Neural progenitor cell (in vitro differentiated cells): ENCODE measurements around the gene CTDSP1. TPM values are rescaled to one million over a fixed set of nuclear protein-coding genes. Genes with fewer than 3 reads are reported as not detected.

ENCODE experiments used
- DNase-seq: peaks from one replicate; pipeline ENCODE4 v3.0.0-alpha.2; 2016; ENCODE audit warnings: low spot score
- H2AFZ ChIP-seq: fragments of 200-600 bp; sonication (generic); replicated peaks from 2 replicates; pipeline ENCODE4 v1.6.1; 2016; ENCODE audit warnings: antibody characterized with exemption
- H3F3A ChIP-seq: fragments of 200-600 bp; sonication (generic); 2 replicates; pipeline ENCODE4 v1.6.1; 2016; ENCODE audit warnings: antibody characterized with exemption, low read depth
- H3K27ac ChIP-seq: fragments of 200-600 bp; sonication (generic); 2 replicates; pipeline ENCODE4 v1.5.1; 2016; ENCODE audit warnings: mild to moderate bottlenecking
- H3K27me3 ChIP-seq: fragments of 200-600 bp; sonication (generic); 2 replicates; pipeline ENCODE4 v1.6.1; 2016; ENCODE audit warnings: mild to moderate bottlenecking, moderate library complexity
- H3K36me3 ChIP-seq: fragments of 200-600 bp; sonication (generic); 2 replicates; pipeline ENCODE4 v1.5.1; 2016
- H3K4me1 ChIP-seq: fragments of 200-600 bp; sonication (generic); 2 replicates; pipeline ENCODE4 v1.6.1; 2016; ENCODE audit warnings: mixed run types
- H3K4me2 ChIP-seq: fragments of 200-600 bp; sonication (generic); 2 replicates; pipeline ENCODE4 v1.6.1; 2016
- H3K4me3 ChIP-seq: fragments of 200-600 bp; sonication (generic); 2 replicates; pipeline ENCODE4 v1.5.1; 2016
- H3K79me2 ChIP-seq: fragments of 200-600 bp; sonication (generic); 2 replicates; pipeline ENCODE4 v1.6.1; 2016; ENCODE audit warnings: low read depth
- H3K9ac ChIP-seq: fragments of 200-600 bp; sonication (generic); 2 replicates; pipeline ENCODE4 v1.6.1; 2016
- H3K9me3 ChIP-seq: fragments of 200-600 bp; sonication (generic); 2 replicates; pipeline ENCODE4 v1.5.1; 2016; ENCODE audit warnings: low read depth
- H4K20me1 ChIP-seq: fragments of 200-600 bp; sonication (generic); 2 replicates; pipeline ENCODE4 v1.6.1; 2016; ENCODE audit warnings: low read depth
- H3K27ac Mint-ChIP-seq: 3 replicates; pipeline ENCODE4 v1.8.0; 2021; ENCODE audit warnings: mixed read lengths
- H3K27me3 Mint-ChIP-seq: 2 replicates; pipeline ENCODE4 v1.8.0; 2022; ENCODE audit warnings: low read depth, mild to moderate bottlenecking, inconsistent platforms, moderate library complexity, mixed read lengths; ENCODE audit not compliant: insufficient read depth
- H3K36me3 Mint-ChIP-seq: 3 replicates; pipeline ENCODE4 v1.8.0; 2021; ENCODE audit warnings: mixed read lengths
- H3K4me1 Mint-ChIP-seq: 3 replicates; pipeline ENCODE4 v1.8.0; 2021; ENCODE audit warnings: mixed read lengths
- H3K4me3 Mint-ChIP-seq: 3 replicates; pipeline ENCODE4 v1.8.0; 2021; ENCODE audit warnings: mild to moderate bottlenecking, moderate library complexity, mixed read lengths
- H3K9me3 Mint-ChIP-seq: 3 replicates; pipeline ENCODE4 v1.8.0; 2020; ENCODE audit warnings: mixed read lengths
- EZH2 ChIP-seq: fragments of 200-600 bp; sonication (generic); IDR thresholded peaks from 2 replicates; pipeline ENCODE4 v1.6.1; 2017; ENCODE audit warnings: antibody characterized with exemption, mild to moderate bottlenecking, moderate library complexity
- EZH2phosphoT487 ChIP-seq: fragments of 200-600 bp; sonication (generic); IDR thresholded peaks from 2 replicates; pipeline ENCODE4 v1.6.1; 2017; ENCODE audit warnings: antibody characterized with exemption
- total RNA-seq: library from RNA; depleted of rRNA; stranded (reverse); fragments of >200 nt; gene quantifications from 2 replicates; pipeline ENCODE4 v1.2.3, GENCODE V29; 2015; ENCODE audit warnings: low replicate concordance
- TF ChIP-seq, protein P1 (sequence below): fragments of 200-600 bp; sonication (generic); IDR thresholded peaks from 2 replicates; pipeline ENCODE4 v1.5.1; 2017; ENCODE audit warnings: antibody characterized with exemption, mild to moderate bottlenecking

Gene CTDSP1
- total RNA-seq, 1 donor from 2014 or later: 31.3 TPM

DNA sequence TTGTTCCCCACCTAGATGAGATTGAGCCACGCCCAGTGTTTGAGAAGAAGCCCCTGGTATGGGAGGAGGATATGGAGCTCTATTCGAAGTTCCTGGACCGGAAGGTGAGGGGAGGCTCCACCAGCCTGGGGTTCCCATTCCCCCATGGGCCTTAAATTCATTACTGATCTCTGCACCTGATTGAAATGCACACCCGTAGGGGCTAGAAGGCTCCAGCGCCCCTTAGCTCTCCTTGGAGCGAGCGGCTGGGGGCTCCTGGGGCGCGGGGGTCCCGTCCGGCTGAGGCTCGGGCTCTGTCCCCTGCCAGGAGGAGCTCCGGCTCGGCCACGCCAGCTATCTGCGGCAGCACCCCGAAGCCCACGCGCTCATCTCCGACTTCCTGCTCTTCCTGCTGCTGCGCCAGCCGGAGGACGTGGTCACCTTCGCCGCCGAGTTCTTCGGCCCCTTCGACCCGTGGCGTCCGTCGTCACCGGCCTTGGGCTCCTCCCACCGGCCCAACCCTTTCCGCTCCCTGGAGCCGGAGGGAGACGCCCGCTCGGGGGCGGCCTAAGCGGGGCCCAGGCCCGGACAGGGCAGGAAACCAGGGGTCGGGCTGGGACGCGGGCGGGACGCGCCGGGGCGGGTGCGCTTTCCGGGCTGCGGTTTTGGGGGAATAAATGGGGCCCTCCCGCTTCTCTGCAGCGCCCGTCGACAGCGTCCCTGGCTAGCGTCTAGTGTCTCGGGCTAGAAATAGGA is 32.1 kb upstream of the CTDSP1 start:
- Histone ChIP-seq H3K4me2 (peak overlapping the region; percentile 77), H2AFZ (peak overlapping the region; percentile 85)
- no peak overlapping the region for H3K27ac Mint-ChIP-seq

GRCh38 chr2:218368150-218368528 is 31.5 kb upstream of the CTDSP1 start:
- Mint-ChIP-seq H3K27ac (no peak overlapping the region), H3K27me3 (peaks cover 27% of the 10 kb centered on the region), H3K9me3 (no peaks in the 10 kb centered on the region), H3K4me1 (peaks cover 9% of the 10 kb centered on the region), H3K36me3 (no peaks in the 10 kb centered on the region), H3K4me3 (peak overlapping the region; percentile 68)
- DNase-seq: no peak
- Histone ChIP-seq H3K27me3 (no peaks in the 10 kb centered on the region), H3K79me2 (no peaks in the 10 kb centered on the region), H3K27ac (no peak overlapping the region), H3K9me3 (no peaks in the 10 kb centered on the region), H2AFZ (peak overlapping the region; percentile 85), H3K36me3 (no peaks in the 10 kb centered on the region), H4K20me1 (no peaks in the 10 kb centered on the region), H3K9ac (no peak overlapping the region), H3K4me3 (peak overlapping the region; percentile 58), H3K4me1 (peaks cover 8% of the 10 kb centered on the region), H3F3A (peaks cover 33% of the 10 kb centered on the region), H3K4me2 (peak overlapping the region; percentile 77)
- TF ChIP-seq, protein P1, sequence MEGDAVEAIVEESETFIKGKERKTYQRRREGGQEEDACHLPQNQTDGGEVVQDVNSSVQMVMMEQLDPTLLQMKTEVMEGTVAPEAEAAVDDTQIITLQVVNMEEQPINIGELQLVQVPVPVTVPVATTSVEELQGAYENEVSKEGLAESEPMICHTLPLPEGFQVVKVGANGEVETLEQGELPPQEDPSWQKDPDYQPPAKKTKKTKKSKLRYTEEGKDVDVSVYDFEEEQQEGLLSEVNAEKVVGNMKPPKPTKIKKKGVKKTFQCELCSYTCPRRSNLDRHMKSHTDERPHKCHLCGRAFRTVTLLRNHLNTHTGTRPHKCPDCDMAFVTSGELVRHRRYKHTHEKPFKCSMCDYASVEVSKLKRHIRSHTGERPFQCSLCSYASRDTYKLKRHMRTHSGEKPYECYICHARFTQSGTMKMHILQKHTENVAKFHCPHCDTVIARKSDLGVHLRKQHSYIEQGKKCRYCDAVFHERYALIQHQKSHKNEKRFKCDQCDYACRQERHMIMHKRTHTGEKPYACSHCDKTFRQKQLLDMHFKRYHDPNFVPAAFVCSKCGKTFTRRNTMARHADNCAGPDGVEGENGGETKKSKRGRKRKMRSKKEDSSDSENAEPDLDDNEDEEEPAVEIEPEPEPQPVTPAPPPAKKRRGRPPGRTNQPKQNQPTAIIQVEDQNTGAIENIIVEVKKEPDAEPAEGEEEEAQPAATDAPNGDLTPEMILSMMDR: no peak
- TF ChIP-seq EZH2: no peak
- TF ChIP-seq EZH2phosphoT487: no peak

More for the DNA sequence above, 32.1 kb upstream of the CTDSP1 start:
- Histone ChIP-seq H3K27me3 (no peaks in the 10 kb centered on the region), H4K20me1 (no peaks in the 10 kb centered on the region), H3K36me3 (no peaks in the 10 kb centered on the region), H3K9me3 (no peaks in the 10 kb centered on the region), H3K4me1 (peaks cover 8% of the 10 kb centered on the region), H3K27ac (no peak overlapping the region), H3K4me3 (peak overlapping the region; percentile 58), H3F3A (peaks cover 33% of the 10 kb centered on the region), H3K79me2 (no peaks in the 10 kb centered on the region), H3K9ac (no peak overlapping the region)
- peak; percentile 92 for DNase-seq
- Mint-ChIP-seq H3K4me3 (peak overlapping the region; percentile 68), H3K4me1 (peaks cover 13% of the 10 kb centered on the region), H3K27me3 (peaks cover 30% of the 10 kb centered on the region), H3K9me3 (no peaks in the 10 kb centered on the region), H3K36me3 (no peaks in the 10 kb centered on the region)
- TF ChIP-seq EZH2phosphoT487 (peak; percentile 44), EZH2 (no peak)

DNA sequence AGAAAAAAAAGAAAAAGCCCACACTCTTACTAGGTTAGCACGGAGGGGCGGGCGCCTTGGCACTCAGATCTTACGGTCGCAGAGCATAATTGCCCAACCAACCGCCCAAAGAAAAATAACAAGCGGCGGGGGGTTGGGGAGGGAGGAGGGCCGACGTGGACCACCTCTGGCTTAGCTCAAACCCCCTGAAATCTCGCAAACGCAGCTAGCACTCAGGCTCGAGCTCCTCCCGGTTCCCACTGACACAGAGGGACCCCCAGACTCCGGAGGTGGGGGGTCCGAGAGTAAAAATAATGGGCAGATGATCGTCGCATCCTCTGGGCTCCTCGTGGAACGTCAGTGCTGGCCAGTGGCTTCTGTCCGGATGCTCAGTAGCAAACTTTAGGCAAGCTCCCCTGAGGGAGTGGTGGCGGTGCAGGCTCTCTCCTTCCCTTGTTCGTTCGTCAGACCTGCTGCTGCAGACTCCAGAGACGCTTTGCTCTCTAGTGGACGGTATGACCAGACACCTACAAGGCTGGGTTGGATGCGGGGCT is 31.0 kb upstream of the CTDSP1 start:
- Histone ChIP-seq H3K4me2 (no peak overlapping the region), H3K4me1 (peaks cover 8% of the 10 kb centered on the region), H3K4me3 (no peak overlapping the region), H3K36me3 (no peaks in the 10 kb centered on the region), H2AFZ (peak overlapping the region; percentile 7), H3K79me2 (no peaks in the 10 kb centered on the region), H3K27ac (no peak overlapping the region), H3K9ac (no peak overlapping the region), H3F3A (peaks cover 33% of the 10 kb centered on the region), H3K27me3 (no peaks in the 10 kb centered on the region), H4K20me1 (no peaks in the 10 kb centered on the region), H3K9me3 (no peaks in the 10 kb centered on the region)
- peak; percentile 65 for DNase-seq
- H3K36me3 Mint-ChIP-seq: no peaks in the 10 kb centered on the region
- H3K9me3 Mint-ChIP-seq: no peaks in the 10 kb centered on the region
- no peak for TF ChIP-seq EZH2phosphoT487
- TF ChIP-seq, protein P1: no peak
- H3K27ac Mint-ChIP-seq: no peak overlapping the region
- H3K4me1 Mint-ChIP-seq: peaks cover 9% of the 10 kb centered on the region
- H3K27me3 Mint-ChIP-seq: peaks cover 25% of the 10 kb centered on the region
- peak overlapping the region; percentile 73 for H3K4me3 Mint-ChIP-seq

- H3K27ac Mint-ChIP-seq: no peak overlapping the region
- Histone ChIP-seq H3K27ac (no peak overlapping the region), H3K9ac (no peak overlapping the region), H3K4me1 (peaks cover 8% of the 10 kb centered on the region), H3K36me3 (no peaks in the 10 kb centered on the region), H3K4me3 (no peak overlapping the region), H4K20me1 (no peaks in the 10 kb centered on the region), H3K79me2 (no peaks in the 10 kb centered on the region), H3F3A (peaks cover 33% of the 10 kb centered on the region), H3K27me3 (no peaks in the 10 kb centered on the region), H2AFZ (no peak overlapping the region), H3K4me2 (no peak overlapping the region), H3K9me3 (no peaks in the 10 kb centered on the region)
- peaks cover 24% of the 10 kb centered on the region for H3K27me3 Mint-ChIP-seq
- H3K4me1 Mint-ChIP-seq: peaks cover 9% of the 10 kb centered on the region
- no peak for DNase-seq
- no peak for TF ChIP-seq EZH2
- TF ChIP-seq, protein P1: no peak
- no peak for TF ChIP-seq EZH2phosphoT487
- no peaks in the 10 kb centered on the region for H3K36me3 Mint-ChIP-seq
- no peaks in the 10 kb centered on the region for H3K9me3 Mint-ChIP-seq
- H3K4me3 Mint-ChIP-seq: no peak overlapping the region
These were observed 30.3 kb upstream of the CTDSP1 start for GRCh38 chr2:218369330-218369729.
